GM23338 (cell line): Measurements from ENCODE around the gene GPR152. TPM values are rescaled to one million over a fixed set of nuclear protein-coding genes. Genes with fewer than 3 reads are reported as not detected.

Experiments used
- ATAC-seq: fragments of 200-7000 bp; cut with Tn5 transposase; 3 replicates; pipeline ENCODE4 v1.9.1; 2020
- DNase-seq: peaks from one replicate; pipeline ENCODE4 v3.0.0-alpha.2; 2015; ENCODE audit warnings: low spot score
- H2AFZ ChIP-seq: fragments of 200-600 bp; sonication (generic); 2 replicates; pipeline ENCODE4 v1.8.0; 2016; ENCODE audit warnings: antibody characterized with exemption, mild to moderate bottlenecking, moderate library complexity
- H3F3A ChIP-seq: fragments of 200-600 bp; sonication (generic); replicated peaks from 2 replicates; pipeline ENCODE4 v1.8.0; 2017; ENCODE audit warnings: antibody characterized with exemption, mixed run types, low read depth
- H3K27ac ChIP-seq: fragments of 200-600 bp; sonication (generic); 2 replicates; pipeline ENCODE4 v1.6.1; 2016; ENCODE audit warnings: low read depth
- H3K27me3 ChIP-seq: fragments of 200-600 bp; sonication (generic); 2 replicates; pipeline ENCODE4 v1.8.0; 2016; ENCODE audit warnings: mild to moderate bottlenecking, mixed run types, moderate library complexity; ENCODE audit not compliant: insufficient read depth
- H3K36me3 ChIP-seq: fragments of 200-600 bp; sonication (generic); 2 replicates; pipeline ENCODE4 v1.8.0; 2016; ENCODE audit warnings: mild to moderate bottlenecking; ENCODE audit not compliant: insufficient read depth
- H3K4me1 ChIP-seq: fragments of 200-600 bp; sonication (generic); 2 replicates; pipeline ENCODE4 v1.8.0; 2016; ENCODE audit warnings: mild to moderate bottlenecking, moderate library complexity; ENCODE audit not compliant: insufficient read depth
- H3K4me2 ChIP-seq: fragments of 200-600 bp; sonication (generic); 2 replicates; pipeline ENCODE4 v1.7.1; 2017; ENCODE audit warnings: mixed run types
- H3K4me3 ChIP-seq: fragments of 200-600 bp; sonication (generic); 2 replicates; pipeline ENCODE4 v1.6.1; 2016; ENCODE audit warnings: mixed run types
- H3K79me2 ChIP-seq: fragments of 200-600 bp; sonication (generic); replicated peaks from 2 replicates; pipeline ENCODE4 v1.8.0; 2017; ENCODE audit warnings: mild to moderate bottlenecking; ENCODE audit not compliant: insufficient read depth
- H3K9me2 ChIP-seq: fragments of 200-600 bp; sonication (generic); 2 replicates; pipeline ENCODE4 v1.8.0; 2017; ENCODE audit not compliant: insufficient read depth
- H4K20me1 ChIP-seq: fragments of 200-600 bp; sonication (generic); replicated peaks from 2 replicates; pipeline ENCODE4 v1.8.0; 2017; ENCODE audit warnings: mild to moderate bottlenecking; ENCODE audit not compliant: insufficient read depth
- H3K27ac Mint-ChIP-seq: 2 replicates; pipeline ENCODE4 v1.8.0; 2020; ENCODE audit warnings: inconsistent platforms, mild to moderate bottlenecking, moderate library complexity, mixed read lengths
- H3K27me3 Mint-ChIP-seq: 3 replicates; pipeline ENCODE4 v1.8.0; 2022; ENCODE audit warnings: low read depth, mild to moderate bottlenecking, moderate library complexity, mixed read lengths, inconsistent platforms; ENCODE audit not compliant: insufficient read depth, poor library complexity
- H3K36me3 Mint-ChIP-seq: 3 replicates; pipeline ENCODE4 v1.8.0; 2021; ENCODE audit warnings: low read depth, mild to moderate bottlenecking, inconsistent platforms, moderate library complexity, mixed read lengths
- H3K4me1 Mint-ChIP-seq: 3 replicates; pipeline ENCODE4 v1.8.0; 2020; ENCODE audit warnings: mild to moderate bottlenecking, inconsistent platforms, mixed read lengths
- H3K4me3 Mint-ChIP-seq: 3 replicates; pipeline ENCODE4 v1.8.0; 2021; ENCODE audit warnings: moderate library complexity, mild to moderate bottlenecking, inconsistent platforms, mixed read lengths
- H3K9me3 Mint-ChIP-seq: 3 replicates; pipeline ENCODE4 v1.8.0; 2020; ENCODE audit warnings: moderate library complexity, mild to moderate bottlenecking, inconsistent platforms, mixed read lengths
- CREB1 ChIP-seq: fragments of 250-450 bp; sonication (Bioruptor Pico); IDR thresholded peaks from 2 replicates; pipeline ENCODE4 v1.5.0; 2020; ENCODE audit warnings: low read depth, mild to moderate bottlenecking, moderate library complexity
- EZH2phosphoT487 ChIP-seq: fragments of 200-600 bp; sonication (generic); IDR thresholded peaks from one replicate; pipeline ENCODE4 v1.8.1; 2018; ENCODE audit warnings: antibody characterized with exemption; ENCODE audit not compliant: unreplicated experiment
- JUNB ChIP-seq: IDR thresholded peaks from one replicate; pipeline ENCODE4 v1.6.1; 2016; ENCODE audit warnings: antibody characterized with exemption; ENCODE audit not compliant: unreplicated experiment
- POLR2AphosphoS5 ChIP-seq: IDR thresholded peaks from 2 replicates; pipeline ENCODE4 v1.6.1; 2016; ENCODE audit warnings: antibody characterized with exemption, low read depth
- STAT1 ChIP-seq: IDR thresholded peaks from one replicate; pipeline ENCODE4 v1.6.1; 2016; ENCODE audit warnings: antibody characterized with exemption; ENCODE audit not compliant: unreplicated experiment
- ZNF114 ChIP-seq: fragments of 250-450 bp; sonication (Bioruptor Pico); IDR thresholded peaks from 2 replicates; pipeline ENCODE4 v1.5.0; 2020; ENCODE audit warnings: mild to moderate bottlenecking, moderate library complexity
- ZNF331 ChIP-seq: fragments of 250-450 bp; sonication (Bioruptor Pico); IDR thresholded peaks from 2 replicates; pipeline ENCODE4 v1.5.0; 2020; ENCODE audit warnings: low read depth, mild to moderate bottlenecking, moderate library complexity
- polyA plus RNA-seq: library from polyadenylated mRNA; unstranded; fragments of >200 nt; fragmentation: Nextera tagmentation; extraction: Ambion mirVana; gene quantifications from 2 replicates; pipeline ENCODE4 v1.2.1, GENCODE V29; 2016
- total RNA-seq: library from RNA; depleted of rRNA; stranded (reverse); fragments of >200 nt; shearing (Covaris generic); gene quantifications from 2 replicates; pipeline ENCODE4 v1.2.3, GENCODE V29; 2014
- TF ChIP-seq, protein P1 (sequence below), 2 experiments: fragments of 200-600 bp in 1 of 2; sonication (generic) in 1 of 2; conservative IDR thresholded peaks; 2 replicates each; pipeline versions ENCODE4 v1.5.1 to v1.6.1; 2016 to 2017; ENCODE audit warnings: antibody characterized with exemption in 2 of 2, low read depth in 2 of 2, mild to moderate bottlenecking in 2 of 2, moderate library complexity in 1 of 2
- TF ChIP-seq, protein P2 (sequence below): IDR thresholded peaks from one replicate; pipeline ENCODE4 v1.6.1; 2018; ENCODE audit warnings: antibody characterized with exemption; ENCODE audit not compliant: unreplicated experiment
- TF ChIP-seq, protein P3 (sequence below): fragments of 250-450 bp; sonication (Bioruptor Pico); IDR thresholded peaks from 2 replicates; pipeline ENCODE4 v1.5.0; 2020; ENCODE audit warnings: mild to moderate bottlenecking, moderate library complexity
- TF ChIP-seq, protein P4 (sequence below): IDR thresholded peaks from 2 replicates; pipeline ENCODE4 v1.6.1; 2016; ENCODE audit warnings: antibody characterized with exemption

GPR152 gene
- total and polyA plus RNA-seq, 2 experiments from 2014 or later = not detected

DNA sequence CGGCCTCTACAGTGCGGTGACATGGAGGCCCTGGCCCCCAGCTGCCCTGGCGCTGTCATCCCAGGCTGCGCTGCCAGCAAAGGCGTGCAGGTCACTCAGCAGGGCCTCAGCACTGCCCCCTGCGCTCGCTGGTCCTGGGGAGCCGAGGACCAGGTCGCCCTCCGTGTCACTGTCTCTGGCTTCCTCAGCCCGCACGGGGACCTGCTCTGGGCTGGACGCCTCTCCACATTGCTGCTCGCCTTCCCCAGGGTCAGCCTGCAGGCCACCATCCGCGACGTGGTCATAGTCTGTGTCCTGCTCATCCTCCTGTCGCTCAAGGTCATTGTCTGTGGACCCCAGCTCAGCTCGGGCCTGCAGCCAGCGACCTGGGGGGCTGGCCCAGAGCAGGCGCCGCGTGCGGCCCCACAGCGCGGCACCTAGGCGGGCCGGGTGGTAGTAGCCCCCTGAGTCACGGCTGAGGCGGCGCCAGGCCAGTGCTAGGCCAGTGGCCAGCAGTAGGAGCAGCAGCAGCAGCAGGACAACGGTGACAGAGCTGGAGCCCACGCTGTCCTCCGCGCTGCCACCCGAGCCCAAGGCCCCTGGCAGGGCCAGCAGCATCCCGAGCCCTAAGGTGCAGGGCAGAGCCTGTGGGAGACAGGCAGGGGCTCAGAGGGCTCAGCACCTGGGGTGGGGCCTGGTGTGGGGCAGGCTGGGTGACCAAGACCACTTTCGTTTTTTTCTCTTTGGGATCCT lies 16.6 kb downstream of the GPR152 start:
- Histone ChIP-seq H4K20me1 (no peaks in the 10 kb centered on the region), H3K27ac (peak overlapping the region; percentile 88), H3K4me3 (no peak overlapping the region), H2AFZ (no peak overlapping the region), H3K9me2 (no peaks in the 10 kb centered on the region), H3K79me2 (no peaks in the 10 kb centered on the region), H3K36me3 (0 out of 2 replicates have a peak, but pooled peaks cover 3% of the 10 kb centered on the region), H3F3A (0 out of 2 replicates have a peak, but pooled peaks cover 12% of the 10 kb centered on the region), H3K4me2 (peak overlapping the region; percentile 32; the same call in 1 of the 2 replicates), H3K27me3 (no peaks in the 10 kb centered on the region), H3K4me1 (peaks cover 14% of the 10 kb centered on the region)
- Mint-ChIP-seq H3K4me1 (peaks cover 23% of the 10 kb centered on the region), H3K4me3 (no peak overlapping the region), H3K36me3 (peaks cover 33% of the 10 kb centered on the region), H3K9me3 (no peaks in the 10 kb centered on the region; the same call in 2 of the 3 replicates), H3K27ac (peak overlapping the region; percentile 94), H3K27me3 (peaks cover 13% of the 10 kb centered on the region)
- DNase-seq (no peak), ATAC-seq (no peak; the same call in 2 of the 3 replicates)
- TF ChIP-seq, protein P1, sequence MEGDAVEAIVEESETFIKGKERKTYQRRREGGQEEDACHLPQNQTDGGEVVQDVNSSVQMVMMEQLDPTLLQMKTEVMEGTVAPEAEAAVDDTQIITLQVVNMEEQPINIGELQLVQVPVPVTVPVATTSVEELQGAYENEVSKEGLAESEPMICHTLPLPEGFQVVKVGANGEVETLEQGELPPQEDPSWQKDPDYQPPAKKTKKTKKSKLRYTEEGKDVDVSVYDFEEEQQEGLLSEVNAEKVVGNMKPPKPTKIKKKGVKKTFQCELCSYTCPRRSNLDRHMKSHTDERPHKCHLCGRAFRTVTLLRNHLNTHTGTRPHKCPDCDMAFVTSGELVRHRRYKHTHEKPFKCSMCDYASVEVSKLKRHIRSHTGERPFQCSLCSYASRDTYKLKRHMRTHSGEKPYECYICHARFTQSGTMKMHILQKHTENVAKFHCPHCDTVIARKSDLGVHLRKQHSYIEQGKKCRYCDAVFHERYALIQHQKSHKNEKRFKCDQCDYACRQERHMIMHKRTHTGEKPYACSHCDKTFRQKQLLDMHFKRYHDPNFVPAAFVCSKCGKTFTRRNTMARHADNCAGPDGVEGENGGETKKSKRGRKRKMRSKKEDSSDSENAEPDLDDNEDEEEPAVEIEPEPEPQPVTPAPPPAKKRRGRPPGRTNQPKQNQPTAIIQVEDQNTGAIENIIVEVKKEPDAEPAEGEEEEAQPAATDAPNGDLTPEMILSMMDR (conservative IDR thresholded peaks at IDR 0.05; ENCODE audit: low read depth in 2 of 2) = no peak
- no peak for TF ChIP-seq STAT1
- no peak for TF ChIP-seq EZH2phosphoT487
- TF ChIP-seq ZNF331 (CRISPR knock-in tag) = no peak
- TF ChIP-seq, protein P2, sequence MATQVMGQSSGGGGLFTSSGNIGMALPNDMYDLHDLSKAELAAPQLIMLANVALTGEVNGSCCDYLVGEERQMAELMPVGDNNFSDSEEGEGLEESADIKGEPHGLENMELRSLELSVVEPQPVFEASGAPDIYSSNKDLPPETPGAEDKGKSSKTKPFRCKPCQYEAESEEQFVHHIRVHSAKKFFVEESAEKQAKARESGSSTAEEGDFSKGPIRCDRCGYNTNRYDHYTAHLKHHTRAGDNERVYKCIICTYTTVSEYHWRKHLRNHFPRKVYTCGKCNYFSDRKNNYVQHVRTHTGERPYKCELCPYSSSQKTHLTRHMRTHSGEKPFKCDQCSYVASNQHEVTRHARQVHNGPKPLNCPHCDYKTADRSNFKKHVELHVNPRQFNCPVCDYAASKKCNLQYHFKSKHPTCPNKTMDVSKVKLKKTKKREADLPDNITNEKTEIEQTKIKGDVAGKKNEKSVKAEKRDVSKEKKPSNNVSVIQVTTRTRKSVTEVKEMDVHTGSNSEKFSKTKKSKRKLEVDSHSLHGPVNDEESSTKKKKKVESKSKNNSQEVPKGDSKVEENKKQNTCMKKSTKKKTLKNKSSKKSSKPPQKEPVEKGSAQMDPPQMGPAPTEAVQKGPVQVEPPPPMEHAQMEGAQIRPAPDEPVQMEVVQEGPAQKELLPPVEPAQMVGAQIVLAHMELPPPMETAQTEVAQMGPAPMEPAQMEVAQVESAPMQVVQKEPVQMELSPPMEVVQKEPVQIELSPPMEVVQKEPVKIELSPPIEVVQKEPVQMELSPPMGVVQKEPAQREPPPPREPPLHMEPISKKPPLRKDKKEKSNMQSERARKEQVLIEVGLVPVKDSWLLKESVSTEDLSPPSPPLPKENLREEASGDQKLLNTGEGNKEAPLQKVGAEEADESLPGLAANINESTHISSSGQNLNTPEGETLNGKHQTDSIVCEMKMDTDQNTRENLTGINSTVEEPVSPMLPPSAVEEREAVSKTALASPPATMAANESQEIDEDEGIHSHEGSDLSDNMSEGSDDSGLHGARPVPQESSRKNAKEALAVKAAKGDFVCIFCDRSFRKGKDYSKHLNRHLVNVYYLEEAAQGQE = no peak
- TF ChIP-seq, protein P3, sequence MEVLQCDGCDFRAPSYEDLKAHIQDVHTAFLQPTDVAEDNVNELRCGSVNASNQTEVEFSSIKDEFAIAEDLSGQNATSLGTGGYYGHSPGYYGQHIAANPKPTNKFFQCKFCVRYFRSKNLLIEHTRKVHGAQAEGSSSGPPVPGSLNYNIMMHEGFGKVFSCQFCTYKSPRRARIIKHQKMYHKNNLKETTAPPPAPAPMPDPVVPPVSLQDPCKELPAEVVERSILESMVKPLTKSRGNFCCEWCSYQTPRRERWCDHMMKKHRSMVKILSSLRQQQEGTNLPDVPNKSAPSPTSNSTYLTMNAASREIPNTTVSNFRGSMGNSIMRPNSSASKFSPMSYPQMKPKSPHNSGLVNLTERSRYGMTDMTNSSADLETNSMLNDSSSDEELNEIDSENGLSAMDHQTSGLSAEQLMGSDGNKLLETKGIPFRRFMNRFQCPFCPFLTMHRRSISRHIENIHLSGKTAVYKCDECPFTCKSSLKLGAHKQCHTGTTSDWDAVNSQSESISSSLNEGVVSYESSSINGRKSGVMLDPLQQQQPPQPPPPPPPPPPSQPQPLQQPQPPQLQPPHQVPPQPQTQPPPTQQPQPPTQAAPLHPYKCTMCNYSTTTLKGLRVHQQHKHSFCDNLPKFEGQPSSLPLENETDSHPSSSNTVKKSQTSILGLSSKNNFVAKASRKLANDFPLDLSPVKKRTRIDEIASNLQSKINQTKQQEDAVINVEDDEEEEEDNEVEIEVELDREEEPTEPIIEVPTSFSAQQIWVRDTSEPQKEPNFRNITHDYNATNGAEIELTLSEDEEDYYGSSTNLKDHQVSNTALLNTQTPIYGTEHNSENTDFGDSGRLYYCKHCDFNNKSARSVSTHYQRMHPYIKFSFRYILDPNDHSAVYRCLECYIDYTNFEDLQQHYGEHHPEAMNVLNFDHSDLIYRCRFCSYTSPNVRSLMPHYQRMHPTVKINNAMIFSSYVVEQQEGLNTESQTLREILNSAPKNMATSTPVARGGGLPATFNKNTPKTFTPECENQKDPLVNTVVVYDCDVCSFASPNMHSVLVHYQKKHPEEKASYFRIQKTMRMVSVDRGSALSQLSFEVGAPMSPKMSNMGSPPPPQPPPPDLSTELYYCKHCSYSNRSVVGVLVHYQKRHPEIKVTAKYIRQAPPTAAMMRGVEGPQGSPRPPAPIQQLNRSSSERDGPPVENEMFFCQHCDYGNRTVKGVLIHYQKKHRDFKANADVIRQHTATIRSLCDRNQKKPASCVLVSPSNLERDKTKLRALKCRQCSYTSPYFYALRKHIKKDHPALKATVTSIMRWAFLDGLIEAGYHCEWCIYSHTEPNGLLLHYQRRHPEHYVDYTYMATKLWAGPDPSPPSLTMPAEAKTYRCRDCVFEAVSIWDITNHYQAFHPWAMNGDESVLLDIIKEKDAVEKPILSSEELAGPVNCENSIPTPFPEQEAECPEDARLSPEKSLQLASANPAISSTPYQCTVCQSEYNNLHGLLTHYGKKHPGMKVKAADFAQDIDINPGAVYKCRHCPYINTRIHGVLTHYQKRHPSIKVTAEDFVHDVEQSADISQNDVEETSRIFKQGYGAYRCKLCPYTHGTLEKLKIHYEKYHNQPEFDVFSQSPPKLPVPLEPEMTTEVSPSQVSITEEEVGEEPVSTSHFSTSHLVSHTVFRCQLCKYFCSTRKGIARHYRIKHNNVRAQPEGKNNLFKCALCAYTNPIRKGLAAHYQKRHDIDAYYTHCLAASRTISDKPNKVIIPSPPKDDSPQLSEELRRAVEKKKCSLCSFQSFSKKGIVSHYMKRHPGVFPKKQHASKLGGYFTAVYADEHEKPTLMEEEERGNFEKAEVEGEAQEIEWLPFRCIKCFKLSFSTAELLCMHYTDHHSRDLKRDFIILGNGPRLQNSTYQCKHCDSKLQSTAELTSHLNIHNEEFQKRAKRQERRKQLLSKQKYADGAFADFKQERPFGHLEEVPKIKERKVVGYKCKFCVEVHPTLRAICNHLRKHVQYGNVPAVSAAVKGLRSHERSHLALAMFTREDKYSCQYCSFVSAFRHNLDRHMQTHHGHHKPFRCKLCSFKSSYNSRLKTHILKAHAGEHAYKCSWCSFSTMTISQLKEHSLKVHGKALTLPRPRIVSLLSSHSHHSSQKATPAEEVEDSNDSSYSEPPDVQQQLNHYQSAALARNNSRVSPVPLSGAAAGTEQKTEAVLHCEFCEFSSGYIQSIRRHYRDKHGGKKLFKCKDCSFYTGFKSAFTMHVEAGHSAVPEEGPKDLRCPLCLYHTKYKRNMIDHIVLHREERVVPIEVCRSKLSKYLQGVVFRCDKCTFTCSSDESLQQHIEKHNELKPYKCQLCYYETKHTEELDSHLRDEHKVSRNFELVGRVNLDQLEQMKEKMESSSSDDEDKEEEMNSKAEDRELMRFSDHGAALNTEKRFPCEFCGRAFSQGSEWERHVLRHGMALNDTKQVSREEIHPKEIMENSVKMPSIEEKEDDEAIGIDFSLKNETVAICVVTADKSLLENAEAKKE (CRISPR knock-in tag) = no peak
- TF ChIP-seq, protein P4, sequence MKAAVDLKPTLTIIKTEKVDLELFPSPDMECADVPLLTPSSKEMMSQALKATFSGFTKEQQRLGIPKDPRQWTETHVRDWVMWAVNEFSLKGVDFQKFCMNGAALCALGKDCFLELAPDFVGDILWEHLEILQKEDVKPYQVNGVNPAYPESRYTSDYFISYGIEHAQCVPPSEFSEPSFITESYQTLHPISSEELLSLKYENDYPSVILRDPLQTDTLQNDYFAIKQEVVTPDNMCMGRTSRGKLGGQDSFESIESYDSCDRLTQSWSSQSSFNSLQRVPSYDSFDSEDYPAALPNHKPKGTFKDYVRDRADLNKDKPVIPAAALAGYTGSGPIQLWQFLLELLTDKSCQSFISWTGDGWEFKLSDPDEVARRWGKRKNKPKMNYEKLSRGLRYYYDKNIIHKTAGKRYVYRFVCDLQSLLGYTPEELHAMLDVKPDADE = no peak
- no peak for TF ChIP-seq POLR2AphosphoS5
- no peak for TF ChIP-seq CREB1 (CRISPR knock-in tag)
- no peak for TF ChIP-seq ZNF114
- no peak for TF ChIP-seq JUNB
